Left renal pelvis (tissue), 4 donors: ENCODE results near the gene DRC7. TPM values are rescaled to one million over a fixed set of nuclear protein-coding genes. Genes with fewer than 3 reads are reported as not detected.
"Not testable (repeated sequence)": the region's sequence is repeated elsewhere in the genome, so short reads cannot be mapped to it uniquely, and the experiment has no call there.

ENCODE experiments used
- DNase-seq, 4 donors: peaks; one replicate each; pipeline ENCODE4 v3.0.0-alpha.2; 2013; ENCODE audit warnings: low read depth in 4 of 4, low spot score in 3 of 4
- polyA plus RNA-seq, 4 donors: library from polyadenylated mRNA; unstranded; fragments of 120-200 nt; gene quantifications; one replicate each; pipeline ENCODE4 v1.2.1, GENCODE V29; 2013; ENCODE audit not compliant: insufficient read length in 4 of 4

DRC7 gene
- polyA plus RNA-seq, 4 donors: 0.16 to 3.9 (median 2.7) TPM

GRCh38 chr16:57730771-57731730, 36.4 kb downstream of the DRC7 start:
- DNase-seq: no peak

- no peak for DNase-seq
Measured at GRCh38 chr16:57732037-57732436, 37.4 kb downstream of the DRC7 start.

DNA sequence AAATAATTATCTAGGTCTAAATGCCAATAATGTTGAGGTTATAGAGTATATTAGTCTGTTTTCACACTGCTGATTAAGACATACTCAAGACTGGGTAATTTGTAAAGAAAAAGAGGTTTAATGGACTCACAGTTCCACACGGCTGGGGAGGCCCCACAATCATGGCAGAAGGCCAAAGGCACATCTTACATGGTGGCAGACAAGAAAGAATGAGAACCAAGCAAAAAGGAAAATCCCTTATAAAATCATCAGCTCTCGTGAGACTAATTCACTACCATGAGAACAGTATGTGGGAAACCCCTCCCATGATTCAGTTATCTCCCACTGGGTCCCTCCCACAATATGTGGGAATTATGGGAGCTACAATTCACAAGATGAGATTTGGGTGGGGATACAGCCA, 38.1 kb downstream of the DRC7 start:
- no peak for DNase-seq

- DNase-seq: no peak
Measured at GRCh38 chr16:57734308-57734924, 39.8 kb downstream of the DRC7 start.

- peak; percentile 100 for DNase-seq
Measured at GRCh38 chr16:57734925-57735754, 40.5 kb downstream of the DRC7 start.

GRCh38 chr16:57735755-57736418, 41.3 kb downstream of the DRC7 start, which contains the start of gene KATNB1:
Gene KATNB1 (plus strand): TSS chr16:57735770. CDS start chr16:57737244, 1,474 bp downstream.
- no peak for DNase-seq

GRCh38 chr16:57736419-57737351, 42.1 kb downstream of the DRC7 start:
- peak in 2 of 4 donors; percentile 48 to 56 for DNase-seq

GRCh38 chr16:57738844-57739243, 44.2 kb downstream of the DRC7 start:
- no peak for DNase-seq

- no peak for DNase-seq
Measured at GRCh38 chr16:57739756-57740422, 45.3 kb downstream of the DRC7 start.

GRCh38 chr16:57740423-57741071, 45.9 kb downstream of the DRC7 start:
- no peak for DNase-seq

GRCh38 chr16:57741660-57742191, 47.1 kb downstream of the DRC7 start:
- DNase-seq: no peak

DNA sequence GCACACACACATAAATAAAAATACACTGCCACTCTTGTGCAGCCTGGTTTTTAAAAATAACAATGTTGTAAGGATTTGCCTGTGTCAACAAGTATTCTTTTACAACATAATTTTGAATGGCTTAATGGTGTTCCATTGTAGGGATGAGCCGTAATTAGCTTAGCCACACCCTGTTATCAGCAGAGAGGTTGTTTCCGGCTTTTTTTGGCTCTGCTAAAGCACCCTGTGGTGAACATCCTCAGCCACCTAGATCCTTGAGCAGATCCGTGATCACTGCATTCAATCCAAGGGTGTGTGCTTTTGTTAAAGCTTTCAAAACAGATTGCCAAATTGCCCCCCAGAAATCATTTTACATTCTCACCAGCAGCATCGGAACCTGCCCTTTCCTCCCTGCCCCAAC, 47.9 kb downstream of the DRC7 start:
- DNase-seq: no peak

- no peak for DNase-seq
Measured at GRCh38 chr16:57743458-57743857, 48.9 kb downstream of the DRC7 start.

DNA sequence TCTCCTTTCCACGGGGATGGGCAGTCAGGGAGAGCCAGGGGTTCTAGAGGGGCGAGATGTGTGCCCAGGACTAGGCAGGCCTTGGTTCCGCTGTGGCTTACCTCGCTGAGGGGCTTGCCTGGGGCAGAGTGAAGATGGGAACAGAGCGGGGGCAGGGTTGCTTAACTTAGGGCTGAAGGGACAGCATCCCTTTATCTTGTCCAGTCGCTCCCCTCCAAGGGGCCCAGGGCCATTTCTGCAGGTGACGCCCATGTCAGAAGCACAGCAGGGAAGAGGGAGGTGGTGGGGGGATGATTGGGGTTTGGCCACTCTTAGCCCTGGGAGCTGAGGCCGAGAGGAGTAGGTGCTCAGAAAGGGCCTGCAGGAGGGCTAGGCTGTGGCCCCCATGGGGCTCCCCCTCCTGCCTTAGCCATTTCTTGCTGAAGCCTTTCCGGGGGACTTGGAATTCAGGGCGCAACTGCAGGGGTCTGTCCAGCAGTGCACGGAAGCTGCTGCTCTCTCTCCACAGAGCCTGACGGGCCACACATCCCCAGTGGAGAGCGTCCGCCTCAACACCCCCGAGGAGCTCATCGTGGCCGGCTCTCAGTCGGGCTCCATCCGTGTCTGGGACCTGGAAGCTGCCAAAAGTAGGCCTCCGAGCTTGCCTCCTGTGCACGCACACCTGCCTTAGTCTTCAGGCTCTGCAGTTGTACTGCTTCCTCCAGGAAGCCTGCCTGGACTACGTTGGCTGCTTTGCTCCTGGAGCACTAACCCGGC, 49.5 kb downstream of the DRC7 start:
- no peak for DNase-seq

GRCh38 chr16:57744642-57744903, 50.0 kb downstream of the DRC7 start:
- DNase-seq: no peak

DNA sequence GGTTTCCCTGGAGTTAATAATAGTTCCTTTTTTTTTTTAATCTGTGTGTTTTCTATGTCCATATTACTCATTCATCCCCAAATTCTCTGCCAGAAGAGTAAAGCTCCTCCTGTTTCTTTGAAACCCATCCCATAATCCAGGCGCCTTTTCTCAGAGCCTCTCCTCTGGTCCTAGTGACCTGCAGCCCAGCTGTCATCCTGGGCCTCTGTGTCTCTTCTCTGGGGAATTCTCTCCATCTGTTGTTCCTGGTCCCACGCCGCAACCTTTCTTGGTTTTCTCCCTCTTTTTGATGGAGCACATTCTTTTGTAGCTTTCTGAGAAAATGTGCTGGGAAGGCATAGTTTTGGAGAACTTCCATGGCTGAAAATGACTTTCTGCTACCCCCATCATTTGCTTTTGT, 51.2 kb downstream of the DRC7 start:
- no peak for DNase-seq

GRCh38 chr16:57746316-57746715, 51.7 kb downstream of the DRC7 start:
- not testable (repeated sequence) for DNase-seq

DNA sequence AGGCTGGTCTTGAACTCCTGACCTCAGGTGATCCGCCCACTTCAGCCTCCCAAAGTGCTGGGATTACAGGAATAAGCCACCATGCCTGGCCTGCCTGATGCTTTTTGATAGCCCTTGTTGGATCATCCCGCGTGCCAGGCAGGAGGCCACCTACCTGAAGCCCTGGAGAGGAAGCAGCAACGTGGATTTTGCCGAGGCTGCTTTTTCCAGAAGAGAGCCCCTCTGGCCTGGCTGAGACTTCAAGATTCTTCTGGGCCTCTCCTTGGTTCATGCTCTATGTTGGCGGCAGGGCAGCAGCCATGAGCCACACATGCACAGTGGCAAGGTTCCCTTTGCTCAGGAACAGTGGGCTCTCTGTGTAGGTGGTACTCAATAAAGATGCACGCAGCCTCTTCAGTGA, 52.5 kb downstream of the DRC7 start:
- no peak for DNase-seq
